D341Med (cell line): Measurements from ENCODE around the gene SLC66A2.
A peak's percentile ranks its signal among the peaks of the same experiment; 100 is the strongest.
"Not testable (repeated sequence)": the region's sequence is repeated elsewhere in the genome, so short reads cannot be mapped to it uniquely, and the experiment has no call there.

Experiments used
- DNase-seq: peaks from one replicate; pipeline ENCODE4 v3.0.0; 2012; ENCODE audit warnings: low spot score

Gene SLC66A2

DNA sequence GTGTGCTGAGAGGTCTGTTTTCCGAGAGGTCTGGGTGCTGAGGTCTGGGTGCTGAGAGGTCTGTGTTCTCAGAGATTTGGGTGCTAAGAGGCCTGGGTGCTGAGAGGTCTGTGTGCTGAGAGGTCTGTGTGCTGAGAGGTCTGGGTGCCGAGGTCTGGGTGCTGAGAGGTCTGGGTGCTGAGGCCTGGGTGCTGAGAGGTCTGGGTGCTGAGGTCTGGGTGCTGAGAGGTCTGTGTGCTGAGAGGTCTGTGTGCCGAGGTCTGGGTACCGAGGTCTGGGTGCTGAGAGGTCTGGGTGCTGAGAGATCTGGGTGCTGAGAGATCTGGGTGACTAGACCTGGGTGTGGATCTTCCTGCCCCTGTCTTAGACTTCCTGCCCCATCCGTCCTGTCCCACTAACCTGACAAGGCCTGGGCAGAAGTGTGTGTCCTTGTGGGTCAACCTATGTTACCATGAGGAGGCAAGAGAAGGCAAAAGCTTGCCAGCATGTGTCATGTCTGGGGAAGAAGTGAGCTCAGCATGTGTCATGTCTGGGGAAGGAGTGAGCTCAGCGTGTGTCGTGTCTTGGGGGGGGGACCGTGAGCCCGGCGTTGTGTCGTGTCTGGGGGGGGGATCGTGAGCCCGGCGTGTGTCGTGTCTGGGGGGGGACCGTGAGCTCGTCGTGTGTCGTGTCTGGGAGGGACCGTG lies 84.4 kb downstream of the SLC66A2 start:
- no peak for DNase-seq

DNA sequence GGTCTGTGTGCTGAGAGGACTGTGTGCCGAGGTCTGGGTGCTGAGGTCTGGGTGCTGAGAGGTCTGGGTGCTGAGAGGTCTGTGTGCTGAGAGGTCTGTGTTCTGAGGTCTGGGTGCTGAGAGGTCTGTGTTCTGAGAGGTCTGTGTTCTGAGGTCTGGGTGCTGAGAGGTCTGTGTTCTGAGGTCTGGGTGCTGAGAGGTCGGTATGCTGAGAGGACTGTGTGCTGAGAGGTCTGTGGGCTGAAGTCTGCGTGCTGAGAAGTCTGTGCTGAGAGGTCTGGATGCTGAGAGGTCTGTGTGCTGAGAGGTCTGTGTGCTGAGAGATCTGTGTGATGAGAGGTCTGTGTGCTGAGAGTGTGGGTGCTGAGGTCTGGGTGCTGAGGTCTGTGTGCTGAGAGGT lies 85.5 kb downstream of the SLC66A2 start:
- DNase-seq: not testable (repeated sequence)

- DNase-seq: not testable (repeated sequence)
These were observed 86.5 kb downstream of the SLC66A2 start for GRCh38 chr18:79864955-79865354.

DNA sequence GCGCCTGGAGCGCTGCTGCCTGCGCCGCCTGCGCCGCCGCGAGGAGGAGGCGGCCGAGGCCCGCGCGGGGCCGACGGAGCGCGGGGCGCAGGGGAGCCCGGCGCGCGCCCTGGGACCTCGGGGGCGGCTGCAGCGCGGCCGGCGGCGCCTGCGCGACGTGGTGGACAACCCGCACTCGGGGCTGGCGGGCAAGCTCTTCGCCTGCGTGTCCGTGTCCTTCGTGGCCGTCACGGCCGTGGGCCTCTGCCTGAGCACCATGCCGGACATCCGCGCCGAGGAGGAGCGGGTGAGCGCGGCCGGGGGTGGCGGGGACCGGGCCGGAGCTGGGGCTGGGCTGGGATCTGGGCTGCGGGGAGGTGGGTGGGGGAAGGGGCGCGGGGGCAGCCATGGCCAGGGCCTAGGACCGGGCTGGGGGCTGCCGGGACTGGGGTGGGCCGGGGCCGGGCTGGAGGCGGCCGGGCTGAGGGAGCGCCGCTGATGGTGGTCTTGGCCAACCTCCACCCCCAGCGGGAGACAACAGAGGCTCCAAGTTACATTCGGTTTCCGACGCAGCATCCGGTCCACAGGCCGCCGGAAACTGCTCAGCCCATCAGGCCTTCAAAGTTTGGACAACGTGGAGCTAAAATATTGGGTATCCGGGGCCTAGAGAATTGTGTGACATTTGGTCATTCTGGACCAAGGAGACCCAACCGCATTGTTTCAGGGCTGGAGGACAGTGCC lies 87.3 kb downstream of the SLC66A2 start:
- DNase-seq: no peak

- DNase-seq: no peak
These were observed 88.1 kb downstream of the SLC66A2 start for GRCh38 chr18:79863161-79864005.

DNA sequence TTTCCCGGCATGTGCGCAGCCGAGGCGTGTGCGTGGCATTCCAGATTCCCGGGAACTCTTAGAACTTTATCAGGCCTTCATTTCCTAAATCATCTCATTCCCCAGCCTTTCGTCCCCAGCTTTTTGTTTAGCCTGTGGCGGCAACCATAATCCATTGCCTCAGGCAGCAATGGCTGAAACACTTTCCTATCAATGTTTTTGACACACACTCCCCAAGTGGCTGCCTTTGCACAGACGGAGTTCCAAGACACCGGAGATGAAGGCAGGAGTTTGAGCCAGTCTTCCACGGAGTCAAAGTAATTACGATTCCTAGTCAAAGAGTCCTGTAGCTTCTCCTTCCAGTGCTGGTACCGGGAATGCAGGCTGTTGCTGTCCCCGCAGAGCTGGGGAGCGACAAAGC lies 88.9 kb downstream of the SLC66A2 start:
- DNase-seq: no peak

DNA sequence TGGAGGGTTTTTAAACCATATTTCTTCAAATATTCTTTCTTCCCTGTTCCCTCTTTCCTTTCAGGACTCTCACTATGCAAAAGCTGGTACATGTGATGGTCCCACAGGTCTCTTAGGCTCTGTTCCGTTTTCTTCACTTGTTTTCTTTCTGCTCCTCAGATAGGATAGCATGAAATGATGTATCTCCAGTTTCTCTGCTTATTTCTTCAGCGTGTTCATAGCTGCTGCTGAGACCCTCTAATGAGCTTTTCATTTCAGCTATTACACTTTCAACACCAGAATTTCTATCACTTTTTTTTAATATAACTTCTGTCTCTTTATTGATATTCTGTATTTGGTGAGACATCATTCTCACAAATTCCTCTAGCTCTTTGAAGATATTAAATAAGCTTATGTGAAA lies 89.8 kb downstream of the SLC66A2 start:
- DNase-seq: no peak

- DNase-seq: no peak
These were observed 92.1 kb downstream of the SLC66A2 start for GRCh38 chr18:79859314-79859713.

GRCh38 chr18:79857082-79857671 lies 94.3 kb downstream of the SLC66A2 start:
- DNase-seq: peak; percentile 65

GRCh38 chr18:79856119-79857007 lies 95.1 kb downstream of the SLC66A2 start:
- DNase-seq: peak; percentile 81

- DNase-seq: peak; percentile 37
These were observed 96.1 kb downstream of the SLC66A2 start for GRCh38 chr18:79855147-79855933.

GRCh38 chr18:79853993-79854364 lies 97.5 kb downstream of the SLC66A2 start:
- DNase-seq: no peak

GRCh38 chr18:79853303-79853992 lies 98.0 kb downstream of the SLC66A2 start:
- no peak for DNase-seq

- DNase-seq: no peak
These were observed 98.7 kb downstream of the SLC66A2 start for GRCh38 chr18:79852561-79853302.
